NCI-H2107 (cell line): ENCODE data around the gene P2RY2.
"Not testable (repeated sequence)": the region's sequence is repeated elsewhere in the genome, so short reads cannot be mapped to it uniquely, and the experiment has no call there.

Source experiments
- DNase-seq: peaks from one replicate; lab custom pipeline; 2025; lab: John Stamatoyannopoulos, UW

Gene P2RY2

DNA sequence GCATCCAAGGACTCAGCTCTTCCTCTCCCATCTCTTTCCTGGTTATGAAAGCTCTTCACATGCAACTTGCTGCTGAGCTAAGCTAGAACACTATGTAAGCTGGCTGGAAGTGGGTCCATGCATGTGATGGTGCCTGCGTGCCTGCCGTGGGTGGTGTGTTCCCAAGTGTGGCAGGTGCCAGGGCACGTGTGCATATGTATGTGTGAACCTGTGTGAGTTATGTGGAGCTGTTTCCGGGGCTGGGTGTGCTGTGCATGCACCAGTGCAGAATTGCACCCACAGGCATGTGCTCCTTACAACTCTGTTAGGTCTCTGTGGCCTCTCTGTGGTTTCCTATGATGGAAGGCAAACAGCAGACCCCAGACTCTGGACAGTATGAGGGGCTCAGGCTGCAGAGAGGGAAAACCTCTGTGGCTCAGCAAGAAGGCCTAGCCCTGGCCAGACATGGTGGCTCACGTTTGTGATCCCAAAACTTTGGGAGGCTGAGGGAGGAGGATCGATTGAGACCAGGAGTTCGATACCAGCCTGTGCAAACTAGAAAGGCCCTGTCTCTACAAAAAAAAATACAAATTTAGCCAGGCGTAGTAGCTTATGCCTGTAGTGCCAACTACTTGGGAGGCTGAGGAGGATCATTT is 49.9 kb downstream of the P2RY2 start:
- no peak for DNase-seq

DNA sequence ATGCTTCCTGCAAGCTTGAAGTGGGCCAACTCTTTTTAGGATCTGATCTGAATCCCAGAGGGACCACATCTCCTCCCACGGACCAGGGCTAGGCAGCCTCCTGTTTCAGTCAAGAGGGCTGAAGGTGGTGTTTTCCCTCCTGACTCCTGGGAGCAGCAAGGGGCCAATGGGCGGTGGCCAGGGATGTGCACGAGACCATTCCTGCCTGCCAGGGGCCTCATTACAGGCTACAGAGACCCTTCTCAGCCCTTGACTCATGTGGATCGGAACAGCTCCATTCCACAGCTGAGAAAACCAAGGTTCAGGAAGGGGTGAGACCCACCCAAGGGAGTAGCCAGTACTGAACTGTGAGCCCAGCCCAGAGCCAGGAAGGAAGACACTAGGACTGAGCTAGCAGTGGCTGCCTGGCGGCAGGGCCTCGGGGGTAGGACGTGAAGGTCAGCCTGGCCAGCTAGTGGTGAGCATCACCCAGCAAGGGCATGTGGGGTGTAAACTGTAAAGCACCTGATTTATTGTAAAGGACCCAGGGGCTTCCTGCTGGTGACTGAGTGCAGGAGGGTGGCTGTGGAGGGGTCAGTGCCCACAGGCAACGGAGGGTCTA is 50.7 kb downstream of the P2RY2 start:
- DNase-seq = no peak

- DNase-seq = no peak
Measured at GRCh38 chr11:73269459-73270015, 51.5 kb downstream of the P2RY2 start.

DNA sequence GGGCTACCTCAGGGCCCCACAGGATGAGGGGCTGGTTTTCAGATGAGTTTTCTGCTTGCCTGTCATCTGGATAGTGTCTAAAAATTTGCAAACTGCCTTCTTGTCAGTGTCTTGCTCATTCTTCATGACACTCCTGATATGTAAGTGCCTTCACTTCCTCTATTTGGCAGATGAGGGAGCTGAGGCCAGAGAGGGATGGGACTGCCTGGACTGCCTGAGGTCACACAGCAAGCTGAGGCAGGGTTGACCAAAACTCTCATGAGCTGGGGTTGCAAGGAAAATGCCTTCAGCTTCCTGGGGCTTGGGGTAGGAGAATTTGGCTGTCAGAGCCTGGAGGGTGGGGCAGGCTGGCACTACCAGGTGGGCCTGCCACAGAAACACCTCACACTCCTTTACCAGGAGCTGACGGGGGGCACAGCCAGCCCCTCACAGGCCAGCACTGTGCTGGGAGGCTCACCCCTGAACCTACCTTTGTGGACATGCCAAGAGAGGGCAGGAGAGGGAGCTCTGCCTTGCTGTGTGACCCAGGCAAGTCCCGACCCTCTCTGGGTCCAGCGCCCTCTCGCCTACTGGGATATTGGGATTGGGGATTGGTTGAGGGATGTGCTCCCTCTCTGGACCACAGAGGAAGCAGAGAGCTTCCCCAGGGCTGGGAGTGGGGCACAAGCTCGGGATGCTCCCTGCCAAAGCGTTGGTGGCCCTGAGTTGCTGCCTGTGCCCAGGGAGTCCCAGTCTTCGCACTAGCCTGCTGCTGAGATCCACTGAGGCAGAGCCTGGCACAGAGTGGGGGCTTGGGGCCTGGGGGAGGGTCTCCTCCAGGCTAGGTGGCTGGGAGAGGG is 52.2 kb downstream of the P2RY2 start:
- no peak for DNase-seq

GRCh38 chr11:73270855-73271477 is 52.9 kb downstream of the P2RY2 start:
- DNase-seq = no peak

- DNase-seq = not testable (repeated sequence)
Measured at GRCh38 chr11:73271478-73271865, 53.4 kb downstream of the P2RY2 start.

DNA sequence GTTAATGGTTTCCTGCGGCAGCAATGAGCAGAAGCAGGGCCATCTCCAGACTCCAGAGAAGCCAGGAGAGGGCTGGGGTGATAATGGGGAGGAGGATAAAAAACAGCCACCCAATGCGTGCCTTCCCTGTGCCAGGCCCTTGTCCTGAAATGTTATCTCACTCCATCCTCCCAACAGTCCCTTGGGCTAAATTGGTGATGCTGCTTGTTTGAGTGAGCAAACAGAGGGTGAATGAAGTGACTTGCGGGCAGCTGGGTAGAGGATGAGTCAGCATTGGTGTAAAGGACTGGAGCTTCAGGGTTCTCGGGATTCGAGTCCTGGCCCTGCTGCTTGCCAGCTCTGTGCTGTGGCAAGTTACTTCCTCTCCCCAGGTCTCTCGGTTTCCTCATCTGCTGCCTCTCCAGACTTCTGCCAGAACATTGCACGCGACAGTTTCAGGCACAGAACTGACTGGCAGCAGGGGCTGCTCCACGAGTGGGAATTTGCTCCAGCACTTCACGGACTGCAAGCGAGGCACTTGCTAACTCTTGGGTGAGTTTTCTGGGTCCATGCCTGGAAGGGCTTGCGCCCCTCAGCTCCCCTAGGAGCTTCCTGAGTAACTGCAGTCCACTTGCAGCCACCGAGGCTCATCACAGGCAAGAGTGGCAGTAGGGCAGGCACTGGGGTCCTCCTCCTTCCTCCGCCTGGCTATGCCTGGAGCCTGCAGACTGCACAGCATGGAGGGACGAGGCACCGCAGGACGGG is 54.0 kb downstream of the P2RY2 start, which contains the start of gene P2RY6:
Gene P2RY6 (plus strand): TSS at position 403 of the 744 bp plus-strand sequence. CDS start 24,181 bp downstream, outside the sequence.
- DNase-seq = no peak

DNA sequence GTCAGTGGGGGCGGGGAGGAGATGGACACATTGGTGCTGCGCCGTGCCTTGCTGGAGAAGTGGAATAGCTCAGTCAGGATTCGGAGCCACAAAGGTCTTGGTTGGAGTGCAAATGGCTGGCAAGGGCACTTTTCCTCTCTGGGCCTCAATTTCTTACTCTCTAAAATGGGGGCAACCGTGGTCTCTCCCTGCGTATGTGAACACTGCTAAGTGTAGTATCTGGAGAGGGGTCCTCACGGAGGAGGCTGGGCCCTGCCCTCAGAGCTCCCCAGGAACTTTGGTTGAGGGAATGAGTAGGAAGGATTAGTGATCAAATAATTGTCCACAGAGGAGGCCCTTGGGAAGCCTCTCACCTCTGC is 54.6 kb downstream of the P2RY2 start:
- no peak for DNase-seq

GRCh38 chr11:73273222-73273895 is 55.3 kb downstream of the P2RY2 start:
- no peak for DNase-seq

GRCh38 chr11:73274191-73274590 is 56.1 kb downstream of the P2RY2 start:
- DNase-seq = not testable (repeated sequence)

DNA sequence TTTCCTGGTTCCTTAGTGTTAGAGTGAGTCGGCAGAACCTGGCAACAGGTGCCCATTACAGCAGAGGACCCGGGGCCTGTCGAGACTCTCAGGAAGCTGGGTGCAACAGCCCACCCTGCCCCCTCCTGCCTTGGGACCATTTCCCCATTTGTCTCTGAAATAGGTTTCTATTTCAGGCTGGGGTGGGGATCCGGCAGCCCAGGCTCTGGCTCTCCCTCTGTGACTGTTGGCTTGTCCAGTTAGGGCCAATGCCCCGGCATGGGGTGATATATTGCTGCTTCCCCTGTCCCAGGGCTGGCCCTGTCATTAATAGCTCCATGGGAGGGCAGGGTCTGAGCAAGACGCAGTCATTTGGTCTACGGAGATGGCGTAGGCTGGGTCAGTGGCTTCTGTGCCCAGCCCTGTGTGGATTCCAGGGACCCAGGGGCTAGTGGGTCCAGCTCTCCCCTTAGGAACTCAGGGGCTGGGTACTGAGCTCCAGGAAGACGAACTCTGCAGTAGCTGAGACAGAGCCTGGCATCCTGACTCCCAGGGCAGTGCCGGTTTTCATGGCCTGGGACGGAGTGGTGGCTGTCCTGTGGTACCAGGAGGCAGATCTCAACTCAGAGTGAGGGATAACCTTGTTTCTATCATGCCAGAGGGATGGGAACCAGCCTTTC is 56.8 kb downstream of the P2RY2 start:
- no peak for DNase-seq

DNA sequence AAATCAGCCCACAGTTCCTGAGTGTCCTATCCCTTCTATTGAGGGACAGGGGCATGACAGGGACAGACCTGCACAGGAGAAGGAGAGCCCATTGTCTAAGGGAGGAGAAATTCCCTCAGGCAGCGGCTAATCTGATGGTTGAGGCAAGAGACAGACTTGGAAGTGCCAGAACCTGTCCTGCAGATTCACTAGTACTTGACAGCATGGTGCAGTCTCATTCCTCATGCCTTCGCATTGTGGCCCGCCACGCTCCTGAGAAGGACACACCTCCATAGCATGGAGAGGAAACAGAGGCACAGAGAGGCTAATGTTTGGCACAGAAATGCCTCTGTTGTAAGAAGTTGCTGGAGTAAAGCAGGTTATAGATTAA is 57.3 kb downstream of the P2RY2 start:
- no peak for DNase-seq

GRCh38 chr11:73277467-73277866 is 59.4 kb downstream of the P2RY2 start:
- no peak for DNase-seq

GRCh38 chr11:73280626-73281025 is 62.5 kb downstream of the P2RY2 start:
- no peak for DNase-seq

DNA sequence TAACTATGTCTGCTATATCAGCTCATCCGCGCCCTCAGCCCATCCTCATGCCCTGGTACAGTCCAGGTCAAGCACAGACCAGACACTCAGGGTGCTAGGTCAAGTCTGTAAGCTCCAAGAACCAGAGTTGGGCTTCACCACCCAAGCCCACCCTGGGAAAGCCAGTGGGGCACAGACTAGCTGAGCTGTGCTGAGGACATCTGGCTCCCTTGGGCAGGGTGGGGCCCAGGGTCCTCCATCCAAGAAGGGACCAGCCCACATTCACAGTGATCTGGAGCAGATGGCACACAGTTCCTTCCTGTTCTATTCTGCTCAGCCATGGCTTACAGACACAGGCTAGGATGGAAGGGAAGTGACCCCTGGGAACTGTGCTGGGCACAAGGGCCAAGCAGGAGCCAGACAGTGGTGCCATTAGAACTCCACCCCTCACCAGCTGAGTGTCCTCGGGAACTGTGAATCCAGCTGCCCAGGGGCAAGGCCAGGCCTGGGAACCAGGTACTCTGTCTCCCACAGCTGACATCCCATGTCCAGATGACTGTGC is 63.2 kb downstream of the P2RY2 start:
- no peak for DNase-seq

DNA sequence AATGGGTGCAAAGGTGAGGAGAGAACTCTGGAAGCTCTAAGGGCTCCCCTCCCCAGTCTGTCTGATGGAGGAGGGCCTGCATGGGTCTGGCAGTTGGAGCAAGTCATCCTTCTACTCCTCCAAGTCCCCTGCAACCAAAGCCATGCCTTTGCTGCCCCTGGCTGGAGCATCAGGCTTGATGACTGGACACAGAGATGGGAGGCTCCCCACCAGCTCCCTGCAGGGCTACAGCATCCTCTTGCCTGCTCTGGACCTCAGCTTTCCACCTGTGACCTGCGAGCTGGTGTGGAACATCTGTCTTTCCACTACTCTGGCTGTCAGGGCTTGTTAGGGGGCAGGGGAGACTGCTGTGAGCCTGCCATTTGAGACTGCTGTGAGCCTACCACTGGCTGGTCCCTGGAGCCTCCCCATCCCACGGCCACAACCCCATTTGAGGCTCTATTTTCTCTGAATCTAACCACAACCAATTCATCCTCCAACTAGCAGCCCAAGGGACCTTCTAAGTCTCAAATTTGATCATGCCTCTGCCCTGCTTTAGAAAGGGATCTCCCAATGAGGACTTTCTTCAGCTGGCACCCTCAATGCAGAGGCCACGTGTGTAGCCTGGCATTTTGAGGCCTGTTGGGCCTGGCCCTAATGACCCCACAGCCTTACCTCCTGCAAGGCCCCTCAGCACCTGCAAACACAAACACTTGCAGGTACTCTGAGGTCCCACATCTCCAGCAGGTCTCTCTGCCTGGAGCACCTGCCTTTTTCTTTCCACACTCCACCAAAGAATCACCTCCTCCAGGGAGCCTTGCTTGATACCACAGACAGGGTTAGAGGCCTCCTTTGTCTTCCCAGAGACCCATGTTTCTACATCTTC is 63.9 kb downstream of the P2RY2 start:
- DNase-seq = no peak

- no peak for DNase-seq
Measured at GRCh38 chr11:73283276-73284000, 65.4 kb downstream of the P2RY2 start.

GRCh38 chr11:73284106-73284505 is 66.0 kb downstream of the P2RY2 start:
- no peak for DNase-seq

- no peak for DNase-seq
Measured at GRCh38 chr11:73285721-73286120, 67.6 kb downstream of the P2RY2 start.
